ENCODE measurements around the gene SLC9A9.

- TF ChIP-seq KLF1 (tag; IDR thresholded peaks at IDR 0.05) (no peak), SMAD4 (CRISPR knock-in tag; conservative IDR thresholded peaks at IDR 0.05) (no peak), BHLHE40 (IDR thresholded peaks at IDR 0.05; ENCODE audit: low read length) (no peak), CTCF (IDR thresholded peaks at IDR 0.05 in 2 of 3, conservative IDR thresholded peaks at IDR 0.05 in 1 of 3; ENCODE audit: insufficient read depth in 2 of 3, low read depth in 1 of 3, low read length in 3 of 3) (no peak), RREB1 (CRISPR knock-in tag; IDR thresholded peaks at IDR 0.05) (no peak), CBX3 (IDR thresholded peaks at IDR 0.05; ENCODE audit: borderline replicate concordance in 1 of 2, low read length in 2 of 2) (no peak), EP300 (IDR thresholded peaks at IDR 0.05; ENCODE audit: low read length) (no peak), MAFK (IDR thresholded peaks at IDR 0.05; ENCODE audit: low read length) (no peak), HIVEP1 (CRISPR knock-in tag; IDR thresholded peaks at IDR 0.05) (no peak), TEAD2 (tag; IDR thresholded peaks at IDR 0.05) (no peak)
- TF ChIP-seq, protein P1, sequence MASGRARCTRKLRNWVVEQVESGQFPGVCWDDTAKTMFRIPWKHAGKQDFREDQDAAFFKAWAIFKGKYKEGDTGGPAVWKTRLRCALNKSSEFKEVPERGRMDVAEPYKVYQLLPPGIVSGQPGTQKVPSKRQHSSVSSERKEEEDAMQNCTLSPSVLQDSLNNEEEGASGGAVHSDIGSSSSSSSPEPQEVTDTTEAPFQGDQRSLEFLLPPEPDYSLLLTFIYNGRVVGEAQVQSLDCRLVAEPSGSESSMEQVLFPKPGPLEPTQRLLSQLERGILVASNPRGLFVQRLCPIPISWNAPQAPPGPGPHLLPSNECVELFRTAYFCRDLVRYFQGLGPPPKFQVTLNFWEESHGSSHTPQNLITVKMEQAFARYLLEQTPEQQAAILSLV (tag; IDR thresholded peaks at IDR 0.05), result no peak
- TF ChIP-seq, protein P2, sequence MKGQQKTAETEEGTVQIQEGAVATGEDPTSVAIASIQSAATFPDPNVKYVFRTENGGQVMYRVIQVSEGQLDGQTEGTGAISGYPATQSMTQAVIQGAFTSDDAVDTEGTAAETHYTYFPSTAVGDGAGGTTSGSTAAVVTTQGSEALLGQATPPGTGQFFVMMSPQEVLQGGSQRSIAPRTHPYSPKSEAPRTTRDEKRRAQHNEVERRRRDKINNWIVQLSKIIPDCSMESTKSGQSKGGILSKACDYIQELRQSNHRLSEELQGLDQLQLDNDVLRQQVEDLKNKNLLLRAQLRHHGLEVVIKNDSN (CRISPR knock-in tag; IDR thresholded peaks at IDR 0.05), result no peak
Measured at GRCh38 chr3:143888846-143889245, 40.6 kb upstream of the SLC9A9 start.
